PC-3 (cell line): ENCODE measurements around the gene MLANA. TPM values are rescaled to one million over a fixed set of nuclear protein-coding genes. Genes with fewer than 3 reads are reported as not detected.

ENCODE experiments used
- ATAC-seq: fragments of 200-7000 bp; cut with Tn5 transposase; 2 replicates; pipeline ENCODE4 v1.9.1; 2020; ENCODE audit warnings: mild to moderate bottlenecking, moderate library complexity
- BruUV-seq: library from RNA; stranded (reverse); fragments of 400-500 nt; replicated peaks from 2 replicates; lab custom pipeline; 2021; lab: Mats Ljungman, UMichigan
- CTCF ChIA-PET: fragments of 300-600 bp; sonication (Branson Sonifier 250); formaldehyde crosslinking; loops from one replicate; lab custom pipeline; 2022; ENCODE audit warnings: antibody characterized with exemption; lab: Charles Lee
- POLR2A ChIA-PET: fragments of 300-600 bp; sonication (Branson Sonifier 250); formaldehyde crosslinking; loops from one replicate; lab custom pipeline; 2022; ENCODE audit warnings: antibody characterized with exemption; ENCODE audit not compliant: unreplicated experiment; lab: Charles Lee
- DNase-seq: peaks from one replicate; pipeline ENCODE4 v3.0.0-alpha.2; 2015
- H2AFZ ChIP-seq: fragments of 300-600 bp; sonication (generic); 2 replicates; pipeline ENCODE4 v1.6.0; 2016; ENCODE audit warnings: antibody characterized with exemption, low read length
- H3F3A ChIP-seq: fragments of 300-600 bp; sonication (generic); one replicate; pipeline ENCODE4 v1.6.0; 2017; ENCODE audit warnings: antibody characterized with exemption, low read length, control low read depth, mild to moderate bottlenecking; ENCODE audit not compliant: unreplicated experiment
- H3K27ac ChIP-seq: fragments of 300-600 bp; sonication (generic); 2 replicates; pipeline ENCODE4 v1.5.1; 2016; ENCODE audit warnings: mild to moderate bottlenecking, low read length
- H3K27me3 ChIP-seq: fragments of 300-600 bp; sonication (generic); 2 replicates; pipeline ENCODE4 v1.6.1; 2016; ENCODE audit warnings: low read length, mixed read lengths
- H3K36me3 ChIP-seq: fragments of 300-600 bp; sonication (generic); 2 replicates; pipeline ENCODE4 v1.6.1; 2016; ENCODE audit warnings: low read depth, mixed run types, low read length, mixed read lengths
- H3K4me1 ChIP-seq: fragments of 300-600 bp; sonication (generic); 2 replicates; pipeline ENCODE4 v1.5.1; 2016; ENCODE audit warnings: low read length; ENCODE audit not compliant: insufficient read depth
- H3K4me2 ChIP-seq: fragments of 300-600 bp; sonication (generic); 2 replicates; pipeline ENCODE4 v1.6.0; 2016; ENCODE audit warnings: low read length
- H3K4me3 ChIP-seq: fragments of 300-600 bp; sonication (generic); 2 replicates; pipeline ENCODE4 v1.5.1; 2016; ENCODE audit warnings: mild to moderate bottlenecking, low read length, mixed read lengths
- H3K79me2 ChIP-seq: fragments of 300-600 bp; sonication (generic); 2 replicates; pipeline ENCODE4 v1.6.1; 2017; ENCODE audit warnings: low read length, mixed read lengths
- H3K9ac ChIP-seq: fragments of 300-600 bp; sonication (generic); 2 replicates; pipeline ENCODE4 v1.6.0; 2016; ENCODE audit warnings: mild to moderate bottlenecking, low read length
- H3K9me2 ChIP-seq: fragments of 300-600 bp; sonication (generic); replicated peaks from 2 replicates; pipeline ENCODE4 v1.6.1; 2016; ENCODE audit warnings: mixed run types, low read length, mixed read lengths
- H3K9me3 ChIP-seq: fragments of 300-600 bp; sonication (generic); 2 replicates; pipeline ENCODE4 v1.6.1; 2016; ENCODE audit warnings: low read length, mixed read lengths
- H4K20me1 ChIP-seq: fragments of 300-600 bp; sonication (generic); 2 replicates; pipeline ENCODE4 v1.6.1; 2016; ENCODE audit warnings: low read length, mixed read lengths
- EZH2 ChIP-seq: fragments of 300-600 bp; sonication (generic); IDR thresholded peaks from one replicate; pipeline ENCODE4 v1.6.1; 2017; ENCODE audit warnings: antibody characterized with exemption, mild to moderate bottlenecking, low read length; ENCODE audit not compliant: unreplicated experiment
- EZH2phosphoT487 ChIP-seq: fragments of 300-600 bp; sonication (generic); IDR thresholded peaks from 2 replicates; pipeline ENCODE4 v1.6.1; 2018; ENCODE audit warnings: mild to moderate bottlenecking, antibody characterized with exemption, low read length, borderline replicate concordance
- intact Hi-C: fragments of 100-400 bp; cut with micrococcal nuclease; formaldehyde crosslinking; loops from 2 replicates; pipeline ENCODE4 v1.9.0; 2023
- total RNA-seq: library from RNA; depleted of rRNA; stranded (reverse); fragments of >200 nt; gene quantifications from 2 replicates; pipeline ENCODE4 v1.2.3, GENCODE V29; 2014
- TF ChIP-seq, protein P1 (sequence below): fragments of 300-600 bp; sonication (generic); conservative IDR thresholded peaks from 2 replicates; pipeline ENCODE4 v1.5.1; 2017; ENCODE audit warnings: antibody characterized with exemption, low read depth, mild to moderate bottlenecking, low read length

Gene MLANA
- total RNA-seq, 1 experiment from 2014 or later, result not detected

DNA sequence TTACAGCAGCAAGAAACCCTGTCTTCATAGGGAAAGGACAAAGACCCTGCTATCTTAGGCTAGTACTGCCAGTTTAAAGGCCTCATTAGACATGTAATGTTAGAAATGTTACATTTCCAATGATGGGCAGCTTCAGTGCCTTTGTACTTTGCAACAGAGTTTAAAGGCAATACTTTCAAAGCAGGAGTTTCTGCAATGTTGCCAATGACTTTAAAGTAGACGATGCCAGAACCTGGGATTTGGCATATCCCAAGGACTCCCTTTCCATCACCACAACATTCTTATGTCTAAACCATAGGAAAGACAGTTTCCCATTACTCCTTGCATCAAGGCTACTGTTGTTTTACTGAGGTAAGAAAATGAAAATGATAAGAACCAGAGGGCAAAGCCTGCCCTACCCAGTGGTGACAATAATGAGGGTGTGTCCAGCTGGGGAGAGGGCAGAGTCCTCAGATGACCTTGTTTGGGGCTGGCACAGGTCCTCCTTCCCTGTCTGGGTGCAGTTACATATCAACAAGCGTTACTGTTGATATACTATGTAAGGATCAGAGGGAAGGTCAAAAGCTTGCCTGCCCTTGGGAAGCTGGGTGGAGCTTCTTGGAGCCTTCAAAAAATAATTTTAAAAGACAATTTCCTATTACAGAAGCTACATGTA, 27.5 kb upstream of the MLANA start:
- intact Hi-C loops, result no loop called here
- H4K20me1 ChIP-seq, result no peaks in the 10 kb centered on the region
- no peak overlapping the region for H2AFZ ChIP-seq
- H3K9ac ChIP-seq, result no peak overlapping the region
- H3F3A ChIP-seq, result no peaks in the 10 kb centered on the region
- no peaks in the 10 kb centered on the region for H3K36me3 ChIP-seq
- no peaks in the 10 kb centered on the region for H3K27me3 ChIP-seq
- no TSS peak for BruUV-seq
- H3K27ac ChIP-seq, result no peak overlapping the region
- no peak overlapping the region for H3K4me3 ChIP-seq
- no peak for ATAC-seq
- no peaks in the 10 kb centered on the region for H3K9me3 ChIP-seq
- H3K9me2 ChIP-seq, result no peaks in the 10 kb centered on the region
- H3K4me1 ChIP-seq, result no peaks in the 10 kb centered on the region
- TF ChIP-seq EZH2phosphoT487 (no peak), EZH2 (no peak)
- TF ChIP-seq, protein P1, sequence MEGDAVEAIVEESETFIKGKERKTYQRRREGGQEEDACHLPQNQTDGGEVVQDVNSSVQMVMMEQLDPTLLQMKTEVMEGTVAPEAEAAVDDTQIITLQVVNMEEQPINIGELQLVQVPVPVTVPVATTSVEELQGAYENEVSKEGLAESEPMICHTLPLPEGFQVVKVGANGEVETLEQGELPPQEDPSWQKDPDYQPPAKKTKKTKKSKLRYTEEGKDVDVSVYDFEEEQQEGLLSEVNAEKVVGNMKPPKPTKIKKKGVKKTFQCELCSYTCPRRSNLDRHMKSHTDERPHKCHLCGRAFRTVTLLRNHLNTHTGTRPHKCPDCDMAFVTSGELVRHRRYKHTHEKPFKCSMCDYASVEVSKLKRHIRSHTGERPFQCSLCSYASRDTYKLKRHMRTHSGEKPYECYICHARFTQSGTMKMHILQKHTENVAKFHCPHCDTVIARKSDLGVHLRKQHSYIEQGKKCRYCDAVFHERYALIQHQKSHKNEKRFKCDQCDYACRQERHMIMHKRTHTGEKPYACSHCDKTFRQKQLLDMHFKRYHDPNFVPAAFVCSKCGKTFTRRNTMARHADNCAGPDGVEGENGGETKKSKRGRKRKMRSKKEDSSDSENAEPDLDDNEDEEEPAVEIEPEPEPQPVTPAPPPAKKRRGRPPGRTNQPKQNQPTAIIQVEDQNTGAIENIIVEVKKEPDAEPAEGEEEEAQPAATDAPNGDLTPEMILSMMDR, result no peak
- POLR2A ChIA-PET, result no interaction called here
- H3K79me2 ChIP-seq, result no peaks in the 10 kb centered on the region
- CTCF ChIA-PET, result no interaction called here
- H3K4me2 ChIP-seq, result no peak overlapping the region
- DNase-seq, result no peak

DNA sequence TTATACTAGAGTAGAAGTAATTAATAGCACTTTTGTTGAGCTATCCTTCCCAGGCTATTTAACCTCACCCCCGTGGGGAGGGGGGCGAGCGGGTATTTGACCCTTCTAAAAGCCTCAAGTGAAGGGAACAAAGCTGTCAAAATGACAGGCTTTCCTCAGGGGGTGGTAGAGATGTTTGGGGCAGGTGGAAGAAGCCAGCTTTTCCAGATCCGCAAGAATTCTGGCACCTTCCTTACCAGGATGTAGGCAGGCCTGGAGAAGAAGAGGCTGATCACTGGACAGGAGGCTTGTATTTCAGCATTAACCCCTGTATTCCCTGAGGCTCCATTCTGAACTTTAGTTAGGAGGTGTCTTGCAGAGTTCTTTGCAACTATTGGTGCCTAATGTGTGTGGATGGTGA, 26.2 kb upstream of the MLANA start:
- no peaks in the 10 kb centered on the region for H3K36me3 ChIP-seq
- H3K4me3 ChIP-seq, result no peak overlapping the region
- H2AFZ ChIP-seq, result no peak overlapping the region
- H3K27me3 ChIP-seq, result no peaks in the 10 kb centered on the region
- BruUV-seq, result no TSS peak
- no peak overlapping the region for H3K9ac ChIP-seq
- no peaks in the 10 kb centered on the region for H3K9me2 ChIP-seq
- H3F3A ChIP-seq, result no peaks in the 10 kb centered on the region
- ATAC-seq, result no peak
- no peak overlapping the region for H3K27ac ChIP-seq
- TF ChIP-seq EZH2phosphoT487 (no peak), EZH2 (no peak)
- TF ChIP-seq, protein P1, result no peak
- H3K4me2 ChIP-seq, result no peak overlapping the region
- ChIA-PET POLR2A (no interaction called here), CTCF (no interaction called here)
- no peaks in the 10 kb centered on the region for H4K20me1 ChIP-seq
- no peaks in the 10 kb centered on the region for H3K79me2 ChIP-seq
- H3K4me1 ChIP-seq, result no peaks in the 10 kb centered on the region
- H3K9me3 ChIP-seq, result no peaks in the 10 kb centered on the region
- intact Hi-C loops, result no loop called here
- DNase-seq, result no peak

GRCh38 chr9:5866272-5866671, 24.4 kb upstream of the MLANA start:
- H3K4me3 ChIP-seq, result no peak overlapping the region
- no TSS peak for BruUV-seq
- intact Hi-C loops, result no loop called here
- no peaks in the 10 kb centered on the region for H3K9me3 ChIP-seq
- ATAC-seq (no peak), DNase-seq (no peak)
- H3K4me1 ChIP-seq, result no peaks in the 10 kb centered on the region
- H3K27ac ChIP-seq, result no peak overlapping the region
- H3K4me2 ChIP-seq, result no peak overlapping the region
- H3K9me2 ChIP-seq, result no peaks in the 10 kb centered on the region
- H3K79me2 ChIP-seq, result no peaks in the 10 kb centered on the region
- H4K20me1 ChIP-seq, result no peaks in the 10 kb centered on the region
- CTCF ChIA-PET, result no interaction called here
- H2AFZ ChIP-seq, result no peak overlapping the region
- H3F3A ChIP-seq, result no peaks in the 10 kb centered on the region
- H3K9ac ChIP-seq, result no peak overlapping the region
- no peaks in the 10 kb centered on the region for H3K36me3 ChIP-seq
- no peaks in the 10 kb centered on the region for H3K27me3 ChIP-seq
- POLR2A ChIA-PET, result no interaction called here
- TF ChIP-seq EZH2, result no peak
- TF ChIP-seq, protein P1, result no peak
- no peak for TF ChIP-seq EZH2phosphoT487
